ENCODE measurements around the gene TACC3. TPM values are rescaled to one million over a fixed set of nuclear protein-coding genes. Genes with fewer than 3 reads are reported as not detected.

The TACC3 gene
- 100 to 1,000 TPM; 197 to 206 TPM for total RNA-seq

- no peaks in the 10 kb centered on the region for H3K9me3 Mint-ChIP-seq (ENCODE audit: low read depth)
- ChIA-PET CTCF (interaction anchor here (0.7 to 13.1 kb wide), 6 partner anchors 9 to 28 kb away, joined by 3 to 196 read pairs (median 6); partner anchors contain the start of gene SLBP), POLR2A (interaction anchor here (0.6 to 5.1 kb wide), 6 partner anchors 10 to 150 kb away, joined by 3 to 89 read pairs (median 3); partner anchors contain the start of genes NSD2 and SLBP)
- peak; percentile 96 for DNase-seq
- H3K36me3 Mint-ChIP-seq (ENCODE audit: low read depth) = peaks cover 45% of the 10 kb centered on the region
- H3K27ac Mint-ChIP-seq = peak within 1 kb of the TSS; percentile 99
- H3K27me3 Mint-ChIP-seq = no peaks in the 10 kb centered on the region
- peak; percentile 81 for ATAC-seq
- H3K4me1 Mint-ChIP-seq = peaks cover 52% of the 10 kb centered on the region
- H3K4me3 Mint-ChIP-seq = peak within 1 kb of the TSS; percentile 96
- intact Hi-C loops (cut with DNase I, micrococcal nuclease) = loop anchor here (1.0 to 5.0 kb wide), 10 partner anchors 9 to 1241 kb away; partner anchors contain the start of genes SLBP (in 2 of the 2), FAM53A (in 1 of the 2), GRK4 (in 1 of the 2) and LETM1 (in 1 of the 2)
These were observed at the start of gene TACC3, which contains the start of gene TMEM129 for GRCh38 chr4:1721003-1721665. Gene TACC3, plus strand, starts transcription at chr4:1721521. Its CDS starts 1,901 bp downstream, at chr4:1723422. Gene TMEM129, minus strand, starts transcription at chr4:1721323. Its CDS starts 486 bp downstream, at chr4:1720837.

GRCh38 chr4:1673671-1674070 lies 47.6 kb upstream of the TACC3 start:
- POLR2A ChIA-PET = no interaction called here

GRCh38 chr4:1674682-1675081 lies 46.6 kb upstream of the TACC3 start:
- H3K4me1 Mint-ChIP-seq = no peaks in the 10 kb centered on the region
- no peaks in the 10 kb centered on the region for H3K36me3 Mint-ChIP-seq (ENCODE audit: low read depth)
- DNase-seq (no peak), ATAC-seq (no peak)
- ChIA-PET POLR2A (no interaction called here), CTCF (no interaction called here)
- H3K27me3 Mint-ChIP-seq = no peaks in the 10 kb centered on the region
- intact Hi-C loops (cut with DNase I, micrococcal nuclease) = no loop called here
- H3K9me3 Mint-ChIP-seq (ENCODE audit: low read depth) = no peaks in the 10 kb centered on the region
- no peak overlapping the region for H3K4me3 Mint-ChIP-seq
- no peak overlapping the region for H3K27ac Mint-ChIP-seq

More at GRCh38 chr4:1673671-1674070, 47.6 kb upstream of the TACC3 start:
- H3K27ac Mint-ChIP-seq = no peak overlapping the region
- no peaks in the 10 kb centered on the region for H3K27me3 Mint-ChIP-seq
- CTCF ChIA-PET = interaction anchor here (0.5 kb wide), 1 partner anchor 716 kb away, joined by 3 read pairs; no protein-coding TSS in a partner anchor
- intact Hi-C loops (cut with DNase I, micrococcal nuclease) = no loop called here
- no peaks in the 10 kb centered on the region for H3K4me1 Mint-ChIP-seq
- no peaks in the 10 kb centered on the region for H3K9me3 Mint-ChIP-seq (ENCODE audit: low read depth)
- DNase-seq (no peak), ATAC-seq (no peak)
- H3K36me3 Mint-ChIP-seq (ENCODE audit: low read depth) = no peaks in the 10 kb centered on the region
- no peak overlapping the region for H3K4me3 Mint-ChIP-seq

GRCh38 chr4:1675136-1675801 lies 46.1 kb upstream of the TACC3 start:
- Mint-ChIP-seq H3K27ac (no peak overlapping the region), H3K4me1 (no peaks in the 10 kb centered on the region), H3K4me3 (no peak overlapping the region), H3K9me3 (ENCODE audit: low read depth) (no peaks in the 10 kb centered on the region), H3K36me3 (ENCODE audit: low read depth) (no peaks in the 10 kb centered on the region), H3K27me3 (no peaks in the 10 kb centered on the region)
- intact Hi-C loops (cut with DNase I, micrococcal nuclease) = no loop called here
- ChIA-PET POLR2A (no interaction called here), CTCF (interaction anchor here (0.6 kb wide), 1 partner anchor 221 kb away, joined by 3 read pairs; no protein-coding TSS in a partner anchor)
- no peak for DNase-seq
- ATAC-seq = no peak

- Mint-ChIP-seq H3K9me3 (ENCODE audit: low read depth) (no peaks in the 10 kb centered on the region), H3K27ac (no peak overlapping the region), H3K27me3 (no peaks in the 10 kb centered on the region), H3K4me3 (no peak overlapping the region), H3K4me1 (no peaks in the 10 kb centered on the region), H3K36me3 (ENCODE audit: low read depth) (no peaks in the 10 kb centered on the region)
- intact Hi-C loops (cut with DNase I, micrococcal nuclease) = no loop called here
- POLR2A ChIA-PET = no interaction called here
- ATAC-seq (no peak), DNase-seq (no peak)
- CTCF ChIA-PET = interaction anchor here (0.6 kb wide), 1 partner anchor 220 kb away, joined by 3 read pairs; no protein-coding TSS in a partner anchor
These were observed 45.6 kb upstream of the TACC3 start for GRCh38 chr4:1675802-1676137.

- POLR2A ChIA-PET = no interaction called here
- CTCF ChIA-PET = interaction anchor here (0.9 kb wide), 1 partner anchor 16 kb away, joined by 4 read pairs; no protein-coding TSS in a partner anchor
- Mint-ChIP-seq H3K4me3 (no peak overlapping the region), H3K27ac (no peak overlapping the region), H3K27me3 (no peaks in the 10 kb centered on the region), H3K36me3 (ENCODE audit: low read depth) (no peaks in the 10 kb centered on the region), H3K4me1 (no peaks in the 10 kb centered on the region), H3K9me3 (ENCODE audit: low read depth) (no peaks in the 10 kb centered on the region)
- intact Hi-C loops (cut with DNase I, micrococcal nuclease) = no loop called here
- no peak for DNase-seq
- no peak for ATAC-seq
These were observed 44.5 kb upstream of the TACC3 start for GRCh38 chr4:1676605-1677525.

- Mint-ChIP-seq H3K27ac (no peak overlapping the region), H3K36me3 (ENCODE audit: low read depth) (no peaks in the 10 kb centered on the region), H3K9me3 (ENCODE audit: low read depth) (no peaks in the 10 kb centered on the region), H3K27me3 (no peaks in the 10 kb centered on the region), H3K4me1 (peaks cover 9% of the 10 kb centered on the region), H3K4me3 (no peak overlapping the region)
- DNase-seq (no peak), ATAC-seq (no peak)
- intact Hi-C loops (cut with DNase I, micrococcal nuclease) = no loop called here
- ChIA-PET CTCF (interaction anchor here (0.6 kb wide), 1 partner anchor 322 kb away, joined by 5 read pairs; no protein-coding TSS in a partner anchor), POLR2A (no interaction called here)
These were observed 43.1 kb upstream of the TACC3 start for GRCh38 chr4:1678244-1678643.

GRCh38 chr4:1682860-1683259 lies 38.5 kb upstream of the TACC3 start:
- Mint-ChIP-seq H3K4me1 (peaks cover 12% of the 10 kb centered on the region), H3K27me3 (no peaks in the 10 kb centered on the region), H3K9me3 (ENCODE audit: low read depth) (no peaks in the 10 kb centered on the region), H3K27ac (no peak overlapping the region), H3K4me3 (peak overlapping the region; percentile 69), H3K36me3 (ENCODE audit: low read depth) (no peaks in the 10 kb centered on the region)
- intact Hi-C loops (cut with DNase I, micrococcal nuclease) = loop anchor here in 1 of 2 experiments (10.0 kb wide), 1 partner anchor 898 kb away; no protein-coding TSS in a partner anchor
- DNase-seq (no peak), ATAC-seq (no peak)
- ChIA-PET CTCF (interaction anchor here (1.1 to 4.4 kb wide), 2 partner anchors 11 to 44 kb away, joined by 6 to 22 read pairs; no protein-coding TSS in a partner anchor), POLR2A (no interaction called here)

- ATAC-seq (no peak), DNase-seq (peak; percentile 47)
- CTCF ChIA-PET = interaction anchor here (1.1 to 4.4 kb wide), 2 partner anchors 10 to 43 kb away, joined by 6 to 22 read pairs; no protein-coding TSS in a partner anchor
- Mint-ChIP-seq H3K4me1 (peaks cover 12% of the 10 kb centered on the region), H3K36me3 (ENCODE audit: low read depth) (no peaks in the 10 kb centered on the region), H3K4me3 (peak overlapping the region; percentile 69), H3K27me3 (no peaks in the 10 kb centered on the region), H3K9me3 (ENCODE audit: low read depth) (no peaks in the 10 kb centered on the region), H3K27ac (peak overlapping the region; percentile 69)
- intact Hi-C loops (cut with DNase I, micrococcal nuclease) = loop anchor here in 1 of 2 experiments (10.0 kb wide), 1 partner anchor 898 kb away; no protein-coding TSS in a partner anchor
- POLR2A ChIA-PET = interaction anchor here (1.3 kb wide), 1 partner anchor 29 kb away, joined by 3 read pairs; the partner anchor contains the start of gene SLBP
These were observed 38.0 kb upstream of the TACC3 start for GRCh38 chr4:1683261-1683735.

GRCh38 chr4:1683736-1684505 lies 37.4 kb upstream of the TACC3 start, which contains the start of gene FAM53A:
Gene FAM53A, minus strand, starts transcription at chr4:1684313. Its CDS starts 15,572 bp downstream, at chr4:1668741.
- ChIA-PET CTCF (interaction anchor here (0.7 to 4.4 kb wide), 3 partner anchors 10 to 514 kb away, joined by 3 to 22 read pairs (median 6); no protein-coding TSS in a partner anchor), POLR2A (interaction anchor here (1.3 kb wide), 1 partner anchor 28 kb away, joined by 3 read pairs; the partner anchor contains the start of gene SLBP)
- no peak for DNase-seq
- no peaks in the 10 kb centered on the region for H3K9me3 Mint-ChIP-seq (ENCODE audit: low read depth)
- peak within 1 kb of the TSS; percentile 69 for H3K4me3 Mint-ChIP-seq
- H3K36me3 Mint-ChIP-seq (ENCODE audit: low read depth) = no peaks in the 10 kb centered on the region
- intact Hi-C loops (cut with DNase I, micrococcal nuclease) = loop anchor here (1.0 to 10.0 kb wide), 11 partner anchors 28 to 899 kb away; partner anchors contain the start of genes SLBP (in 2 of the 2), FGFR3 (in 1 of the 2), LETM1 (in 1 of the 2) and MAEA (in 1 of the 2)
- peak within 1 kb of the TSS; percentile 69 for H3K27ac Mint-ChIP-seq
- no peaks in the 10 kb centered on the region for H3K27me3 Mint-ChIP-seq
- peaks cover 12% of the 10 kb centered on the region for H3K4me1 Mint-ChIP-seq
- ATAC-seq = peak; percentile 96

All from activated CD4-positive, alpha-beta T cell treated with anti-CD3 and anti-CD28 coated beads for 36 hours (primary cell).